ENCODE data around the gene SYNGR2. TPM values are rescaled to one million over a fixed set of nuclear protein-coding genes. Genes with fewer than 3 reads are reported as not detected.

SYNGR2 gene
- 0.45 and 1.6 TPM in 2 replicates for total RNA-seq (2014; rRNA removed)
- polyA plus RNA-seq (2012): 8.3 TPM

DNA sequence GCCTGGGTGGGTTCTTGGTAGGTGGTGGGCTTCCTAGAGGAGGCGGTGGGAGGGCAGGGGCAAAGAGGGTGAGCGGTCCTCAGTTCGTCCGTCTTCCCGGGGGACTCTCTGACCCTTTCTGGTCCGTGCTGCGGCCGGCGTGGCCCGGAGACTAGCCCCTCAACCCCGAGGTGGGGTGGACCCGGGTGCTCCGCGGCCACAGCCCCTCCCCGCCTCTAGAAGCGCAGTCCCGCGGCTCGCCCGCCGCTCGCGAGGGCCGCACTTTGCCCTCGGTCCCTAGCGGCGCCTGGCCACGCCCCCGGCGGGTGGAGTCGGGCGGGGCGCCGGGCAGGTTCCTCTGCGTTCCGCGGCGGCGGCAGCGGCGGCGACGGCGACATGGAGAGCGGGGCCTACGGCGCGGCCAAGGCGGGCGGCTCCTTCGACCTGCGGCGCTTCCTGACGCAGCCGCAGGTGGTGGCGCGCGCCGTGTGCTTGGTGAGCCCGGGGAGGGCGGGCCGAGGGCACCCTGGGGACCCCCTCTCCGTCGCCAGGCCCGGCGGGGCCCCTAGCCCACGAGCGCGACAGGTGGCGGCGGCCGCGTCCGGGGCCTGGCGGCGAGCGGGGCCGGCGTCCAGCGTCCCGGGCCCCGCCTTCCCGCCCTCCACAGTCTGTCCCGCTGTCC, at the start of gene SYNGR2:
TSS of gene SYNGR2 (plus strand) at position 340 of the 661 bp plus-strand sequence. CDS start at position 376, 36 bp downstream.
- no peak for DNase-seq (ENCODE audit: low read depth)

DNA sequence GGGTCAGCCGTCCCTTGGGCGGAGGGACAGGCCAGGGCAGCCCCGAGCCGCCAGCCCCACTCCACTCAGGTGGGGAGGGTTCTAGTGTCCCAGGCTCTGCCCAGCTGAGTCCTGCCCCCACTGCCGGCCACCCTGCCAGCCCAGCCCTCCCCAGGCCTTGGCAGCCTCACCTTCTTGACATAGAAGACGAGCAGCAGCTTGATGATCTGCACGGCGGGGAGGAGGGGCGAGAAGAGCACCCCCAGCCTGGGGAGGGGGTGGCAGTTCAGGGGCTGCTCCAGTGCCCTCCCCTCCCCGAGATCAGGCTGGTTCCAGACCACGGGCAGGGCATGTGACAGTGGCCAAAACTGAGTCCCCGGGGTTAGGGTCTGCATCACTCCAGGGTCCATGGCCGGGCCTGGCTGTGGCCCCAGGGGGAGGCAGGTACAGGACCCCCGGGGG, 49.6 kb upstream of the SYNGR2 start:
- no peak for DNase-seq (ENCODE audit: low read depth)

DNA sequence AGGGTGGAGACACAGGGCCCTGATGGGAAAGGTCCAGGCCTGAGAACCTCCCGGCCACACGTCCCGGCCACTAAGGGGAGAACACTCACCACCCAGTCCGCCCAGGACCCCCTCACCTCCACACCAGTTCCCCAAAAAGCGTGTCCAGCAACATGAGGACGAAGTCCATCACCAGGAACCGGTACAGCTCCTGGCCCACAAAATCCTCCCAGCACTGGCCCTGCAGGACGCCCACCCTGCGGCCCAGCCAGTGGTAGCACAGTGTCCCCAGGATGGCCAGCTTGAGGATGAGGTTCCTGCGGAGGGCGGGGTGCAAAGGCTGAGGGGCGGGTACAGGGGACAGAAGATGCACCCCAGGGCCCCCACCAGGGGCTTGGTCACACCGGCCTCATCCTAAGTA, 47.8 kb upstream of the SYNGR2 start:
- DNase-seq (ENCODE audit: low read depth): no peak

DNA sequence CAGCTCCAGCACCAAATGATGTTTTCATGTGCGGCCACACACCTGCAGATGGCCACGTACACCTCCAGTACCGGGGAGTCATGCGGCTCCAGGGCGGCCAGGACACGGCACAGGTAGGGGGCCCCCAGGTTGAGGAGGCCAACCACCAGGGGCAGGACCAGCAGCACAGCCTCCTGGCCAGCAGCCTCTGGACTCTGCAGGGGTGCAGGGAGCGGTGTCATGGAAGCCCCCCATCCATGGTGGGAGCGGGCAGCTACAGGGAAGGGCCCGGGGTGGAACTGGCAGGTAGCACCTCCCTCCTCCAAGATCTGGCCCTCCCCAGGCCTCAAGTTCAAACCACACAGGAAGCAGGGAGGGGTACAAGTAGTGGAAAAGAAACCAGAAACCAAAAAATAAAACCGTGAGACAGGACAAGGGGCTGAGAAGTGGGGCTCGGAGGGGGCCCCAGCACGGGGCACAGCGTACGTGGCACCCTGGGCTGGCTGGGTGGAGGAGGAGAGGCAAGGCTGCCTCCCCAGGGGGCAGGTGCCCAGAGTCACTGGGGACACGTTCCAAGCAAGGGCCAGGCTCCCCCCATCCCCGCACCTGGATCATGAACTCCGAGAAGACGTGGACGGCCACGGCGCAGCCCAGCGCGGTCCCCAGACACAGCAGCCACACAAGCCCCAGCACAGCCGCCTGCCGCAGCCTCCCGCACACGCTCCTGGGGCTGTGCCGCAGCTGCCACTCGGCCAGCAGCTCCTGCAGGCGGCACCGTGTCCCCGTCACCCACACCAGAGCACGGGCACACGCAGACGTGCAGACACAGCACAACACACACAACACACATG, 47.2 kb upstream of the SYNGR2 start:
- DNase-seq (ENCODE audit: low read depth): no peak

DNA sequence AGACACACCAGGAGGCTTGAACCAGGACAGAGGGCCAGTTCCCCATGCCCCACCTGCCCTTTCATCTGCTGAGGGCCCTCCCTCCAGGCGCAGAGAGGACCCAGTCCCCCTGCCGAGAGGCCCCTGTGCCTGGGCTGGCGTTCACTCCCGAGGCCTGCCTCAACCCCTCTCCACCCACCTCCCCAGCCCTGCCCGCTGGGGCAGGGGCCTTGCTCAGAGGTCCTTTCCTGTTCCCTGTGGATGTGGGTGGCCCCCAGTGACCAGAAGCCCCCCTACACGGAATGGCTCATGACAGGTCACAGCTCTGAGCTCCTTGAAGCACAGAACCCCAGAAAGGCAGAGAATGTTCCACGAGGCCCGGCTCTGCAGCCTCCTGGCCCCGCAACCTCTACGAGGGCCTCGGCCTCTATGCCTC, 46.6 kb upstream of the SYNGR2 start:
- no peak for DNase-seq (ENCODE audit: low read depth)

DNA sequence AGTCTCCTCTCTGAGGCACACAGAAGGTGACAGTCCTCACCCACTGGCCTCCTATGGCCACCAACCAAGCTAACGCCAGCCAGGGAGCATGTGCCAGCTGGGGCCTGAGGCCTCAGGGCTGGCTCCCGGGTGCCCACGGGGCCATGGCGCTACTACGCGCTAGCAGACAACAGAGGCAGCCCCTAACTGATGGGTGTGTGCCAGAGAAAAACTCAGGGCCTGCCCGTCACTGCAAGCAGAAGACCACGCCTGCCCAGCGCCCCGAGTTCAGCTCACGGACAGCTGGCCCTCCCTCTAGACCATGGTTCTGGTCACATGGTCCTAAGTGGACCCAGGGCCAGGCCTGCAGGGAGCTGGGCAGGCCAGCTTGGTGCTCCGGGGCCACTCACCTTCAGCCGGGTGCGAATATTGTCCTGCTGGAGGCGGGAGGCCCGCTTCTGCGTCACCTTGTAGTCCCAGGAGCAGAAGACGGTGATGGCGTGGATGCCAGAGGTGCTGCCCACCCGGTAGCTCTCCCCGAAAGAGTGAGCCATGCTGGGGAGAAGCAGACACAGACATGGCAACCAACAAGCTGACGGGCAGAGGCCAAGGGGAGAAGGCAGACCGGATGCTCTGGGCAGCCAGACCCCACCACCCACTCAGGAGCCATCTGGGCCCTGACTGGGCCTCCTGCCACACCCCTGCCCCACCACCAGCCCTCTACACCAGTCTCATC, 46.0 kb upstream of the SYNGR2 start:
- no peak for DNase-seq (ENCODE audit: low read depth)

DNA sequence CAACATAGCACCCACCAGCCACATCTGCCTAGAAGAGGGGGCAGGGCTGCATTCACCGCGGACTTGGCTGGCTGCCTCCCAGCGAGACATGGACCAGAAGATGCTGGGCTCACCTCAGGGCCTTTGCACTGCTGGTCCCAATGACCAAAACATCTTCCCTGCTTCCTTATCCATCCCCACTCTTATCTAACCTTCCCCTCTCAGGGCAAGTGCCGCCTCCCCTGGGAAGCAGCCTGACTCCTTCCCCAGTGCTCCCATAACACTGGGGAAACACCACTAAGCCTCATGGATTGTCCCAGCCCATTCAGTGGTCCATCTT, 45.5 kb upstream of the SYNGR2 start:
- DNase-seq (ENCODE audit: low read depth): no peak

DNA sequence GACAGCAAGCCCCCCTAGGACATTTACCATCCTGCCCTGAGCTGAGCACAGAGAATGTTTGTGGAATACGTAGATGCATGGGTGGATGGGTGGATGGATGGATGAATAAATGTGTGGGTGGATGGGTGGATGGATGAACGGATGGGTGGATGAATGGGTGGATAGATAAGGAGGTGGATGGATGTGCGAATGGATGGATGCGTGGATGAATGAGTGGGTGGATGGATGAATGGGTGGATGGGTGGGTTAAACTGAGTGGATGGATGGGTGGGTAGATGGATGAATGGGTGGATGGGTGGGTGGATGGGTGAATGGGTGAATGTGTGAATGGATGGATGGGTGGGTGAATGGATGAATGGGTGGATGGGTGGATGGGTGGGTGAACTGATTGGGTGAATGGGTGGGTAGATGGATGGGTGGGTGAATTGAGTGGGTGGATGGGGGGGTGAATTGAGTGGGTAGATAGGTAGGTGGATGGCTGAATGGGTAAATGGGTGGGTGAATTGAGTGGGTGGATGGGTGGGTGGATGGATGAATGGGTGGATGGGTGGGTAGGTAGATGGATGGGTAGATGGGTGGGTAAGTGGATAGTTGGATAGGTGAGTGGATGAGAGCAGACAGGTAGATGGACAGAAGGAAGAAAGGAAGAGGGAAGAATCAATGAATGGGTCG, 45.0 kb upstream of the SYNGR2 start:
- no peak for DNase-seq (ENCODE audit: low read depth)

DNA sequence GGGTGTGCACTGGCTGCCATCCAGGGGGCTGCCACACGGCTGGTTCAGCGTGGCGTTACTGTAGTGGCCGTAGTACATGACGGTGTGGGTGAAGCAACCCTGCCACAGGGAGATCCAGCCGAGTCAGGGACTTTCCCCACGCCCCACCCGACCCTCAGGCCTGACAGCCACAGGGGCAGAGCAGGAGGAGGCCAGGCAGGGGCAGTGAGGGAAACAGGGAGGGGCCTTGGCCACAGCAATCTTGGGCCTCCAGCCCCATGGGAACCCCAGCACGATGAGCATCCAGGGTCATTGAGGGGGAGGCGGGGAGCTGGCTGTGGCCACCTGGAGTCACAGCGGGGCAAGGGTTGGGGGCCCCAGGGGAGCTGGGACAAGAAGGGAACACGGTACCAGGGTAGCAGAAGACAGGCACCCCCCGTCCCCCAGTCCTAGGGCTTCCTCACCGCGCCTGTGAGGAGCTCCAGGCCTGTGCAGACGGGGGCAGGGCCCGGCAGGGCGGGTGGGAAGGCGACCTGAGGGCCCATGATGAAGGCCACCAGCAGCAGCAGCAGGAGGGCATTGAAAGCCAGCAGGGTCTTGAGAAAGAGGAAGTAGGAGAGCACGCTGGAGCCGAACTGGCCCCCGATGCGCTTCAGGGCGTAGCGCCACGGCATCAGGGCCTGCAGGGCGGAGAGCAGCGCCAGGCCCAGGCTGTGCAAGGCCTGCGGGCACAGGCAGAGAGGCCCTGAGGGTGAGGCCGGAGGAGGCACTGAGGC, 44.1 kb upstream of the SYNGR2 start:
- no peak for DNase-seq (ENCODE audit: low read depth)

GRCh38 chr17:78124836-78125137, 43.6 kb upstream of the SYNGR2 start:
- DNase-seq (ENCODE audit: low read depth): no peak

GRCh38 chr17:78125138-78125913, 43.1 kb upstream of the SYNGR2 start:
- DNase-seq (ENCODE audit: low read depth): no peak

DNA sequence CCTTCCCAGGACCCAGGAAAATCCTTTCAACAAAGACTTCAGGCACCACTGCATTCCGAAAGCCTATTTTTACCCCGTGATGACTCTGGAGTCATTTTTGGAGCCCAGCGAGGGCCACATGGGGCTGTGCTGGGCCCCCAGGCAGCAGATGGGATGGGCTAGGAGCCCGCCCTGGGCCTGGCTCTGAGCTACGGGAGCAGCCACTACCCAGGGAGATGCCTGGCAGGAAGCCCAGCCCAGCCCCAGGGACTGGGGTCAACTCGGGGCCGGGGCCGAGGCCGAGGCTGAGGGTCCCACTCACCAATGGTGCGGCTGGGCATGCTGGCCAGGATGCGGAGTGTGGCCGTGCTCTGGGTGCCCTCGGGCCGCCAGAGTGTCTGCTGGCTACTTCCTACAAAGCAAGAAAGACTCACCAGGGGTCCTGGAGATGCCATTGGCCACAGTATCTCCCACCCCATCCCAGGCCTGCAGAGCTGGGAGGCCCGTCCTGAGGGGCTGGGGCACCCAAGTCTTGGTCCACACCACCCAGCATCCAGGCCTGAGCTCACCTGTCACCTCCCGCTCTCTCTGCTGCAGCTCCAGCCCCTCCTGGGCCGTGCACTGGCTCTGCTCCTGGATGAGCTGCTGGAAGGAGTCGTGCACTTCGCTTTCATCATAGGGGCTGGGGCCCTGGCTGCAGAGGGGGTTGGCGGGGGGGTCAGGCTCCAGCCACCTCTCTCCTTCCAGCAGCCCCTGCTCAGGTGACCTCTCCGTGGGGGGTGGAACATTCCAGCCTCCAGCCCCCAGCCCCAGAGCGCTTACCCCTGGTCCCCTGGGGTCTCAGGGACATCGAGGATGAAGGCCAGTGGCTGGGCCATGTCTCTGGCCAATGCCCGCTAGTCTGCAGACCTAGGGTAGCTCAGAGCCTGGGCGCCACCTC, 42.1 kb upstream of the SYNGR2 start:
- DNase-seq (ENCODE audit: low read depth): no peak

- no peak for DNase-seq (ENCODE audit: low read depth)
Measured at GRCh38 chr17:78126895-78127238, 41.5 kb upstream of the SYNGR2 start.

GRCh38 chr17:78127239-78127887, 41.0 kb upstream of the SYNGR2 start:
- DNase-seq (ENCODE audit: low read depth): no peak

DNA sequence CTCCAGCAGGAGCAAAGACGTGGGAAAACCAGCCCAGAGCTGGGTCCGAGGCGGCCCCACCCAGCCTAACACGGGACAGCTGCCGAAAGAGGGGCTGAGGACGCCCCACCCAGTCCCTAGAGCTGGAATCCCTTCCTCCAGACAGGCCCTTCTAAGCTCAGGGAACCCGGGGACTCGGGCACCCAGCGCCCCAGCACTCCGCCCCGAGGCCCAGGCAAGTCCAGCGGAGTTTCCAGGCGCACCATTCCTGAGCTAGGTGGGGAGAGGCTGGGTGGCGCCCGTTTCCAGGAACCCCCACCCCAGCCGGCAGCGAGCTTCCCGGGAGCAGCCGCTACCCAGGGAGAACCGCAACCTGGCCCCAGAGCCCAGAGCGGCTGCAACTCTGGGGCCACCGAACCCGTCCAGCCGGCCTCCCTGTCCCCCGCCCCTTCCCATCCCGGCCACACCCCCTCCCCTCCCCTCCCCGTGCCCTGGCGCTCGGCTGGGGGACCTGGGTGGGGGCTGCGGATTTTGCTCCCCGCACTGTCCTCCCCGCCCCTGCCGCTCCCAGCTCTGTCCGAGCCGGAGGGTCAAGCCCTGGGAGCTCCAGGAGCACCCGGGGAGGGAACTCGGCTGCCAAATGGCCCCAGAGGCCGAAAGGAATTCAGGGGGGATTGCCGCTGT, 40.4 kb upstream of the SYNGR2 start:
- DNase-seq (ENCODE audit: low read depth): no peak

GRCh38 chr17:78128551-78129350, 39.6 kb upstream of the SYNGR2 start, which contains the start of gene TMC6:
TMC6 (minus strand) TSS chr17:78128755; CDS start chr17:78126832, 1,923 bp downstream.
- no peak for DNase-seq (ENCODE audit: low read depth)

GRCh38 chr17:78129351-78130089, 38.9 kb upstream of the SYNGR2 start:
- DNase-seq (ENCODE audit: low read depth): no peak
